GM18526 (cell line): ENCODE data around the gene MCF2L.

Experiments used
- POLR2A ChIP-seq: IDR thresholded peaks from 3 replicates; pipeline ENCODE4 v1.6.1; 2011; ENCODE audit not compliant: insufficient read length; ENCODE audit errors: extremely low read depth

The MCF2L gene

DNA sequence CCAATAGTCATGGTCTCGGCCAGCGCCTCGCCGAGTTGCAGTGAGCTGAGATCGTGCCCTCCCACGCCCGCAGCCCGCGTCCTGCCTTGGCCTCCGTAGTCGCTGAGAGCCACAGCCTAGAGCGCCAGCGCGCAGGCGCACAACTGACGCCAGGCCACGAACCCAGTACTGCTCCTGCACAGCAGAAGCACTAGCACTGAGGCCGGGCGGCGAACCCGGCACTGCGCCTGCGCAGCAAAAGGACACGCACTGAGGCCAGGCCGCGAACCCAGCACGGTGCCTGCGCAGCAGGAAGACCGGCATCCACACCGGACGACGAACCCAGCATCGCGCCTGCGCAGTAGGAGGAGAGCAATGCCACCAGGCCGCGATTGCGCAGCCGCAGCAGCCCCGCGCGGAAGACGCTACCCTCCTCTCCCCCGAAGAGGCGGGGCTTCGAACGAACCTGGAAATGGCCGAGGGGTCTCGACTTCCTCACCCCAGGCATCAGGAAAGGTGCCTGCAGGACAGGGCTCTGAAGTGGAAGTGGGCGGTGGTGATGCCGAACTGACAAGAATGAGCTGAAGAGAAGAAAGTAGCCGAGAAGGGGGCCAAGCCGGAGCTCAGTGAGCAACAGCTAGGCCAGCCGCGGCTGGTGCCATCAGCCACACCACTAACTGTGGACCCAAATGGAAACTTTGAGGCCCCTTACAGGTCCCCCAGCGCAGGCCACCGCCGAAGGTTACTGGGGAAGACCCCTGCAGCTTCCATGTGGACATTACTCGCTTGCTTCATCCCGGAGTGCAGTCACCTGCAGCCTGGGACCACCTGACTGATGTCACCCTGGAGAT is 161.1 kb downstream of the MCF2L start:
- no peak for TF ChIP-seq POLR2A

DNA sequence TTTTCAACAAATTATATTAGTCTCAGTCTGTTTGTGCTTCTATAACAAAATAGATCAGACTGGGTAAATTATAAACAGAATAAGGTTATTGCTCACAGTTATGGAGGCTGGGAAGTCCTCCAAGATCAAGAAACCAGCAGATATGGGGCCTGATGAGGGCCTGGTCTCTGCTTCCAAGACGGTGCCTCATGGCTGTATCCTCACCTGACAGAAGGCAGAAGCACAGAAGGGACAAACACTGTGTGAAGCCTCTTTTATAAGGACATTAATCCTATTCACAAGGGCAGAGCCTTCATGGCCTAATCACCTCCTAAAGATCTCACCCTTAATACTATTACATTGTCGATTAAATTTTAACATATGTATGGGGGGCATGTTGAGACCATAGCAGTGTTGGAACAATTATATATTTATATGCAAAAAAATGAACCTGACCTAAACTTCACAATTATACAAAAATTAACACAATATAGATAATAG is 166.3 kb downstream of the MCF2L start:
- no peak for TF ChIP-seq POLR2A

DNA sequence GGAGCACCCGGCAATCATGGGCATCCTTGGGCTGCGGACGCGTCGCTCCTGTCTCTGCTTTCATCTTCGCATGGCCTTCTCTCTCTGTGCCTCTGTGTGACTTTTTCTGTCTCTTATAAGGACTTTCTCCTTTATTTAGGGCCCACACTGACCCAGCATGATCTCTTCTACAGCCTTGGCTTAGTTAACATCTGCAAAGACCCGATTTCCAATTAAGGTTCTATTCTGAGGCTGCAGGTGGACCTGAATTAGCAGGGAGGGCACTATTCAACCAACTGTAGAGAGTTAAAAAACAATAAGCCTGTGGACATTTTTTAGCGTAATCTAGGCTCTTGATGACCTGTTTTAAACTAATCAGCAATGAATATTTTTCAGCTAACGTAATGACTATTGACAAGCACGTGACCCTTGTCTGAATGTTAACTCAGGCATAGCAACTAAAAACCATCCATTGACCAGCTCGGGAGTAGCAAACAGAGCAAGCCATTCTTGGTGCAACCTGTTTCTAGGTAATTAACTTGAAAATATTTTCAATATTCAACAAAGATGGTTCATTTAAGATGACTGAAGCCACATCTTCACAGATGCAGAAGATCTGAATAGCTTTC is 168.8 kb downstream of the MCF2L start:
- TF ChIP-seq POLR2A, result no peak

DNA sequence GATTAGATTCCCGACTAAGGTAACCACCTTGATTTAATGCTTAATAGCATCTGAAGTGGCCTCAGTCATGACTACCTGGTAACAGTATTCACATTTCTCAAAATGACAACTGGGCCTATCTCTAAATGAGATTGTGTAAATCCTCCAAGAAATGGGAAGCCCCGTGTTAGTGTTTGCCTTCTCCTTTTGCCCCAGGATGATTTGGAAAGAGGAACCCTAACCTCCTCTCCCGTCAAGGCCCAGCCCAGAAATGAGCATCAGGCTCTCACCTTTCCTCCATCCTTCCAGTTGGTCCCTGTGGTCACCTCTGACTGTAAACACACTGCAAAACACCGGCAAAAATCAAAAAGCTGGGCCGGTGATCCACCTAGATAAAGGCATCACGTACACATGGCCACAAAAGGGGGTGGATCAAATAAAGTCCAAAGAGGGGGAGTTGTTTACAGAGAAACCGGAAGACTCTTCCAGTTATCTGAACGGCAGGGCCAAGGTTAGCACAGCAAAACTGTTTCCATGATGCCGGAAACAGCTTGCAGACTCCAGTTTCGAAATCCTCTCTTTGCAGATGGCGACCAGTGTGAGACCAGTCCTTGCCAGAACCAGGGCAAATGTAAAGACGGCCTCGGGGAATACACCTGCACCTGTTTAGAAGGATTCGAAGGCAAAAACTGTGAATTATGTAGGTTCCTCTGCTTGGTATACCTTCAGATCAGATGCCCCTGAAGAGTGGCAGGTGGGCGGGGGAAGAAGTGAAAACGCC is 170.0 kb downstream of the MCF2L start:
- TF ChIP-seq POLR2A, result no peak

DNA sequence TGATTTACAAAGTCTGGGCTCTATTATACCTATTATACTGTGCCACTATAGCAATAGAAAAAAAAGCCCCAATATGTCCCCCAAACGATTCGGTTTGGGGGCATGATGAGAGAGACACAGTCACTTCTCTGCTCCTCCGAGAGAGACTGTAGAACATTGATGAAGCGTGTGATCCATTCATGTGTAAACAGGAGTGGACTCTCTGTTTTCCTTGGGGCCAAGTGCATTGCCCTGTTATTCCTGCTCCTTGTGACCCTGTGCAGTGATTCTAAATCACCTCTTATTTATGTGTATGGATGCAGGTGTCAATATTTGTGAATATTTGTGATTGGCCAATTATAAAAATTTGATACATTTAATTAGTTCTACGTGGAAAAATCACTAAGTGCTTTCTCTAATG is 170.6 kb downstream of the MCF2L start:
- no peak for TF ChIP-seq POLR2A

DNA sequence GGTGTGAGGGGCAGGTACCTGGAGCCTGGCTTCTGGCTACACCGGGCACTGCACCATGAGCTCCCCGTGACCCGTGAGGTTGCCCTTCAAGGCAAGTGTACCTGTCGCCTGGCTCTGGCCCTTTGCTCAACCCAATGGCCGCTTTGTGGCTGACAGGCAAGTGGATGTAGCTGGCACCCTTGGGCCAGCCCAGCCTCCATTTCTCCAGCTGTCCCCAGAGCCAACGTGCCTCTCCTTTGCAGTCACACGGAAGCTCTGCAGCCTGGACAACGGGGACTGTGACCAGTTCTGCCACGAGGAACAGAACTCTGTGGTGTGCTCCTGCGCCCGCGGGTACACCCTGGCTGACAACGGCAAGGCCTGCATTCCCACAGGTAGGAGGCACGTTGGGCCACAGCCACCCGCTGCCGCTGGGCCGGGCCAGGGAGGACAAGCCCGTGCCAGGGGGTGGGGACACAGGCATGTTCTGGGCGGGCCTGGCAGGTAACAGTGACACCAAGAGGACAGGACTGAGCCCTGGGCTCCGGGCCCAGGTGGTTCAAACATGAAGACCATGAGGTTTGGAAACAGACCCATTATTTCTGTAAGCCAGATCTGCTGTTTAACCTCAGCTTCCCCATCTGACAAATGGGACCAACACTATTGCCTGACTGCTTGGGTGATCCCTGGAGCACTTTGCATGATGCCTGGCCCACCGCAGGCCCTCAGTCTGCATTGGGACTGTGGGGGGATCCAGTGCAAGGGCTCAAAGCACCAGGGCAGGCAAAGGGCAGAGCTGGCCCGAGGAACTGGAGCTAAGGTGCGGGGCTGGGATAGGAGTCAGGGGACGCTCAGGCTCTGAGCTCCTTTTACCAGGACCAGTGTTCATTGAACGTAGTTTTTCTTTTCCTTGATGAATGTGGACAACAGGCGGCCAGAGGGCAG is 171.9 kb downstream of the MCF2L start:
- TF ChIP-seq POLR2A, result no peak

DNA sequence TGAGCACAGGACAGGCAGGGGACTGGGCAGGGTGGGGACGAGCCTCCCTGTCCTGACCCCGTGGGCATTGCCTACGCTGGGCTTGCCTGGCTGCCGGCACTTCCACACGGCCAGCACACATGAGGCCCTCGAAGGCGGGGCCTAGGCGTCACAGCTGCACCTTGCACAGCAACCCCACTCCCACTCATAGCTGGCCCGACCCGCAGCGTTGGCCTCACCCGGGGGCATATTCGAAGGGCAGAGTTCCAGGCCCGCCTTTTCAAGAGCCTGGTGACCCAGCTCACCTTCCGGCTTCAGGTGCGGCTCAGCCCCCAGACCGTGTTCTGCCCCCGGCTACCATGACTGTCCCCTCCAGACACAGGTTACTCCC is 172.6 kb downstream of the MCF2L start:
- no peak for TF ChIP-seq POLR2A

DNA sequence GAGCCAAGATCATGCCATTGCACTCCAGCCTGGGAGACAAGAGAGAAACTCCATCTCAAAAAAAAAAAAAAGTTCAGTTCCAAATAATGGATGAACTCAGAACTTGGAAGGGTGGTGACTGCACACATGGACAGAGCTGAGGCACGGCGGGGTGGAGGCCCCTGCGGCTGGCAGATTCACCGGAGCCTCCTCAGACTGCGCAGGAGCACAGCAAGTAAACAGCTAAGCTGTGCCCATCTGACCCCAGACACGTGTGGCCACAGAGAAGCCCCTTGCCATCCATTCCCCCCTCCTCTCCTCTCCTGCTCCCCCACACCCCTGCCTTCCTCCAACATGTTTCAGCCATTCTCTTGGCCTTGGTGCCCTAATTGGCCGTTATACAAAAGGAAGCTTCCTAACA is 173.9 kb downstream of the MCF2L start:
- no peak for TF ChIP-seq POLR2A

DNA sequence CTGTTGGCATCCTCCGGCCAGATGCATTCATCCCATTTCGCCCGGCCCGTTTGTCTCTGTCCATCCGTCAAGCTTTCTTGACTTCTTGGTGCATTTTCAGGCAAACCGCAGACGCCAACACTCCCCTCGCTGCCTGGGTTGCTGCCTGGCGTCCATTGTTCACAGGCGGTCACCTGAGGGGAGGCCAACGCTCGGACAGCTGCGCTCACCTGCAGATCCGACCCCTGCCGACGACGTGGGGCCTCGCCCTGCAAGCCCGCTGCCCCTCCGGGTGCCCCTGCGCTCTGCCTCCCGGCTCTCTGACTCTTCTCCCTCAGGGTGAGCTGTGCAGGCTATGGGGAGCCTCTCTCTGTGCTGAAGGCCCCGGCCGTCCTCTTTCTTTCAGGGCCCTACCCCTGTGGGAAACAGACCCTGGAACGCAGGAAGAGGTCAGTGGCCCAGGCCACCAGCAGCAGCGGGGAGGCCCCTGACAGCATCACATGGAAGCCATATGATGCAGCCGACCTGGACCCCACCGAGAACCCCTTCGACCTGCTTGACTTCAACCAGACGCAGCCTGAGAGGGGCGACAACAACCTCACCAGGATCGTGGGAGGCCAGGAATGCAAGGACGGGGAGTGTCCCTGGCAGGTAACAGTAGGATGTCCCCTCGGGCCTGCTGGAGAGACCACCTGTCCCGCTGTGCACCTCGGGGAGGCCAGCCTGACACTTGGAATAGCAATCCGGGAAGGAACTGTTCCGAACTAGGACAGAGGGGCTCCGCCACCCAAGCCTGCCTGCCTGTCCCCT is 174.6 kb downstream of the MCF2L start:
- no peak for TF ChIP-seq POLR2A

DNA sequence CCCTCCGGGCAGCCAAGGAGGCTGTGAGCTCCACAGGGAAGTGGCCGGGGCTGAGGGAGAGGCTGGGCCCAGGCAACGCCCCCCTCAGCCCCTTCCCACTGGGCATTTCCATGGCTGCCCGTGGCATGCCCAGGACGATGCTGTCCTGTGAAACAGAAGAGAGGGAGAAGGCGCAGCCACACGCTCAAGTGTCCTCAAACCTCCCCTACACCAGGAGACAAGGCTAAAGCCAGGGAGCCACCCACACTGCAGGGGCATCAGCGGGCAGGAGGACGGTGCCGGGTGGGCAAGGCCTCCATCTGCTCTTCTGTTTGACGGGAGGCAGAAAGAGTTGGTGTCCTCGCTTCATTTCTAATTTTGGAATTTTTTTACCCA is 175.2 kb downstream of the MCF2L start:
- no peak for TF ChIP-seq POLR2A

DNA sequence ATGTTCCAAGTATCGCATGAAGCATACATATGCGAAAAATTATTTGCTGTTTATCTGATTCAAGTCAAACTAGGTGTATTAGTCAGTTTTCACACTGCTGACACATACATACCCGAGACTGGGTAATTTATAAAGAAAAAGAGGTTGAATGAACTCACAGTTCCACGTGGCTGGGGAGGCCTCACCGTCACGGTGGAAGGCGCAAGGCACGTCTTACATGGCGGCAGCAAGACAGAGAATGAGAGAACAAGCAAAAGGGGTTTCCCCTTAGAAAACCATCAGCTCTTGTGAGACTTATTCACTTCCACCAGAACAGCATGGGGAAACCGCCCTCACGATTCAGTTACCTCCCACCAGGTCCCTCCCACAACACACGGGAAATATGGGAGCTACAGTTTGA is 176.5 kb downstream of the MCF2L start:
- TF ChIP-seq POLR2A, result no peak

DNA sequence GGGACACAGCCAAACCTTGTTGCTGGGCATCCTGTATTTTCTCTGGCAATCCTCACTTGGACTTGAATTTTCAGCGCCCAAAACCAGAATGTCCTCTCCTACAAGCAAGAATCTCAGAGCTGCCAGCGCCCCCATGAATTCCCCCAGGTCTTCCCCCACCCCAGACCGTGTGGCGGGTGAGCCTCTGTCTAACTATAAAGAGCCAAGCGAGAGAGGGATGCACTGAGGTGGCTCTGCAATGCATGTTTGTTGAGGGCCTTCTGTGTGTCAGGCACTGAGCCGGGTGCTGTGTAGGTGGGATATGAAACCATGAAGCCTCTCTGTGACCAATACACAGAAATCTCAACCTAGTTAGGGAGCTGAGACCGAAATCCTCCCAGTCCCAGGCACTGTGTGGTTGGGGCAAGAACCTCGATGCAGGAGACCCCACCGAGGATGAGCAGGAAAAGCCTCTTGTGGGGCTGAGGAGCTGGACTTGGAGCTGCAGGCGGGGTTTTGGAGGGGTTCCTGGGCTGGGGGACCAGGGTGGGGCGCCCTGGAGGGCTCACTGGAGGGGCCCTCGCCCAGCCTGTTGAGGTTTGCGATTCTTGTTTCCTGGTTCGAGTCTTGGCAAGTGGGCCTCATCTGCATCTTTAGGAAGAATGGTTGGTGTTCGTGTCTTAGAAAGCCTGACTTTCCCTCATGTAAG is 177.0 kb downstream of the MCF2L start:
- no peak for TF ChIP-seq POLR2A

DNA sequence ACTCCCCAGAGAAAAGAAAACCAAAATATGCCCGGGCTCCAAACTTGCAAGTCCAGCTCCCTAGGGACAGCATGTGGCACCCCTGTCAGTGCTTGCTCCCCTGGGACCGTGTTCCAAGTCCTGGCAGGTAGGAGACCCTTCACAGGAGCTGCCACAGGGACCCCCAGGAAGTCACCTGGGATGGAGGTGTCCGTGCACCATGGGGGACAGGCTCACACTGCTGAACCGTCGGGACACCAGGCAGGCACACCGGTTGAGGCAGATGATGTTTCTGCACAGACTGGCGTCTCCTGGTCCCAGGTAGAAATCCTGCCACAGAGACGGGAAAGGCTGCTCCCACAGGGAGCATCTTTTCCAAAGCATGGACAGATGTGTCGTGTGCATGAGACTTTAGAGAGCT is 177.7 kb downstream of the MCF2L start:
- no peak for TF ChIP-seq POLR2A

DNA sequence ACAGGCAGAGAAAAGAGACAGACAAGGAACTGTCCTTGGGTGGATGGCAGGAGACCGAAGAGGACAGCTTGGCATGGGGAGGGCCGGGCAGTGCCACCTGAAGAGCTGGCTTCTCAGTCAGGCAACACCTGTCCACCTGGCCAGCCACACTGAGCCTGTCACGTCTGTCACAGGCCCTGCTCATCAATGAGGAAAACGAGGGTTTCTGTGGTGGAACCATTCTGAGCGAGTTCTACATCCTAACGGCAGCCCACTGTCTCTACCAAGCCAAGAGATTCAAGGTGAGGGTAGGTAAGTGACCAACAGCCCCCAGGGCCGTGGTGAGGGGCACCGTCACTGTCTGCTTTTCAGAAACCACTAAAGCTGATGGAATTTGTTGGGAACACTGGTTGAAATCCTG is 178.2 kb downstream of the MCF2L start:
- no peak for TF ChIP-seq POLR2A
